ENCODE results near the gene AVPR2. TPM values are rescaled to one million over a fixed set of nuclear protein-coding genes. Genes with fewer than 3 reads are reported as not detected.

Gene AVPR2
- total RNA-seq, 1 experiment from 2014 or later = not detected

GRCh38 chrX:153951683-153952372, 47.4 kb downstream of the AVPR2 start:
- BruUV-seq (replicated peaks) = no TSS peak
- H3K9ac ChIP-seq (ENCODE audit: low read length) = no peak overlapping the region
- RAD21 ChIA-PET (ENCODE audit: low non-redundant PET in 1 of 2, low total read pairs in 2 of 2, uncharacterized antibody in 2 of 2, unreplicated experiment in 2 of 2) = no interaction called here
- no peak overlapping the region for H3K27ac ChIP-seq (ENCODE audit: low read depth, low read length)
- H3K9me3 ChIP-seq (ENCODE audit: control insufficient read depth in 1 of 2, insufficient read depth in 1 of 2, low read depth in 1 of 2, low read length in 2 of 2) = no peaks in the 10 kb centered on the region
- CTCF ChIA-PET = no interaction called here
- no peaks in the 10 kb centered on the region for H4K20me1 ChIP-seq (ENCODE audit: insufficient read depth)
- H3K36me3 ChIP-seq (ENCODE audit: control insufficient read depth in 1 of 2, insufficient read depth in 2 of 2, low read length in 2 of 2) = peaks cover 0 to 17% of the 10 kb centered on the region in 2 experiments; a peak in 1 of 4 replicates
- ATAC-seq (no peak), DNase-seq (ENCODE audit: low read depth, low spot score) (no peak)
- no peaks in the 10 kb centered on the region for H3K27me3 ChIP-seq (ENCODE audit: insufficient read depth, low read length)
- no peaks in the 10 kb centered on the region; a peak in 1 of 4 replicates for H3K4me1 ChIP-seq (ENCODE audit: control insufficient read depth in 1 of 2, insufficient read depth in 2 of 2, low read length in 2 of 2)
- POLR2A ChIA-PET = no interaction called here
- no peak overlapping the region for H3K4me3 ChIP-seq (replicated peaks in 1 of 2; ENCODE audit: low read depth in 1 of 2, low read length in 2 of 2)
- no peak overlapping the region for H2AFZ ChIP-seq (ENCODE audit: low read depth, low read length, poor library complexity, severe bottlenecking)
- H3K9me2 ChIP-seq (ENCODE audit: insufficient read depth) = no peaks in the 10 kb centered on the region
- TF ChIP-seq ZNF274 (IDR thresholded peaks at IDR 0.05; ENCODE audit: low read depth, low read length) (no peak), FOSL1 (IDR thresholded peaks at IDR 0.05; ENCODE audit: low read depth) (no peak)
- H3K4me2 ChIP-seq (ENCODE audit: low read length) = no peak overlapping the region
- intact Hi-C loops (cut with micrococcal nuclease) = loop anchor here (2.0 kb wide), 1 partner anchor 187 kb away; the partner anchor contains the start of gene PLXNB3
- no peaks in the 10 kb centered on the region; the same call in 1 of the 2 replicates for H3K79me2 ChIP-seq (ENCODE audit: insufficient read depth, low read length)

- no peaks in the 10 kb centered on the region for H3K9me3 ChIP-seq (ENCODE audit: control insufficient read depth in 1 of 2, insufficient read depth in 1 of 2, low read depth in 1 of 2, low read length in 2 of 2)
- BruUV-seq (replicated peaks) = no TSS peak
- no peak overlapping the region for H3K4me2 ChIP-seq (ENCODE audit: low read length)
- no peak overlapping the region for H3K4me3 ChIP-seq (replicated peaks in 1 of 2; ENCODE audit: low read depth in 1 of 2, low read length in 2 of 2)
- no peaks in the 10 kb centered on the region; a peak in 1 of 4 replicates for H3K4me1 ChIP-seq (ENCODE audit: control insufficient read depth in 1 of 2, insufficient read depth in 2 of 2, low read length in 2 of 2)
- CTCF ChIA-PET = no interaction called here
- ATAC-seq = no peak
- DNase-seq (ENCODE audit: low read depth, low spot score) = no peak
- peaks cover 0 to 17% of the 10 kb centered on the region in 2 experiments; a peak in 1 of 4 replicates for H3K36me3 ChIP-seq (ENCODE audit: control insufficient read depth in 1 of 2, insufficient read depth in 2 of 2, low read length in 2 of 2)
- no peaks in the 10 kb centered on the region for H3K27me3 ChIP-seq (ENCODE audit: insufficient read depth, low read length)
- no peak overlapping the region for H3K27ac ChIP-seq (ENCODE audit: low read depth, low read length)
- H3K9me2 ChIP-seq (ENCODE audit: insufficient read depth) = no peaks in the 10 kb centered on the region
- RAD21 ChIA-PET (ENCODE audit: low non-redundant PET in 1 of 2, low total read pairs in 2 of 2, uncharacterized antibody in 2 of 2, unreplicated experiment in 2 of 2) = no interaction called here
- no peak overlapping the region for H3K9ac ChIP-seq (ENCODE audit: low read length)
- intact Hi-C loops (cut with micrococcal nuclease) = loop anchor here (1.0 to 2.0 kb wide), 2 partner anchors 28 to 188 kb away; partner anchors contain the start of gene PLXNB3
- H2AFZ ChIP-seq (ENCODE audit: low read depth, low read length, poor library complexity, severe bottlenecking) = no peak overlapping the region
- no peaks in the 10 kb centered on the region for H4K20me1 ChIP-seq (ENCODE audit: insufficient read depth)
- no peaks in the 10 kb centered on the region; the same call in 1 of the 2 replicates for H3K79me2 ChIP-seq (ENCODE audit: insufficient read depth, low read length)
- POLR2A ChIA-PET = no interaction called here
- TF ChIP-seq ZBTB33 (IDR thresholded peaks at IDR 0.05; ENCODE audit: extremely low read depth, insufficient replicate concordance, low read length) (no peak), EZH2phosphoT487 (IDR thresholded peaks at IDR 0.05; ENCODE audit: borderline replicate concordance) (no peak), TCF7L2 (IDR thresholded peaks at IDR 0.05; ENCODE audit: borderline replicate concordance, extremely low read depth, insufficient read depth, insufficient read length) (no peak), POLR2AphosphoS5 (IDR thresholded peaks at IDR 0.05; ENCODE audit: low read depth, low read length) (no peak), YY1 (IDR thresholded peaks at IDR 0.05; ENCODE audit: extremely low read depth, insufficient replicate concordance, low read depth, low read length) (no peak), FOSL1 (IDR thresholded peaks at IDR 0.05; ENCODE audit: low read depth) (no peak), JUND (IDR thresholded peaks at IDR 0.05) (no peak), SP1 (IDR thresholded peaks at IDR 0.05; ENCODE audit: low read depth) (no peak), CEBPB (IDR thresholded peaks at IDR 0.05; ENCODE audit: low read depth) (no peak), ATF3 (IDR thresholded peaks at IDR 0.05) (no peak), EGR1 (IDR thresholded peaks at IDR 0.05; ENCODE audit: low read depth) (no peak)
Observed at GRCh38 chrX:153952373-153953026, 48.0 kb downstream of the AVPR2 start.

All from HCT116 (cell line).